OCI-M2 (cell line): ENCODE results near the gene NT5DC2.

ENCODE experiments used
- DNase-seq: peaks from one replicate; lab custom pipeline; 2025; ENCODE audit not compliant: unreplicated experiment; lab: John Stamatoyannopoulos, UW

Gene NT5DC2

DNA sequence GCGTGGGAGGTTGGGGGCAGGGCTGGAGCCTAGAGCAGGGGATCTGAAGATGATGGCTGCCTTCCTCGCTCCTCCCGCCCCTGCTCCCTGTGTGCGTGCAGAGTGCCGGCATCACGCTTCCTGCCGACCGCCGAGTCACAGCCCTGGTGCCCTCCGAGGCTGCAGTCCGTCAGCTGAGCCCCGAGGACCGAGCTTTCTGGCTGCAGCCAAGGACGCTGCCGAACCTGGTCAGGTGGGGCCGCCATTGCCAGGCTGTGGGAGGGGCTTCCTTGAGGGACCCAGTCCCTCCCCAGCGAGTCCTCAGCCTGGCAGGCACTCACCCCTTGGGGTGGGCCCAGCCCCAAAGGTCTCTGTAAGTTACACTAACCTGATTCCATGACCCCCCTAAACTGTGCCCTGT is 20.9 kb downstream of the NT5DC2 start:
- no peak for DNase-seq

DNA sequence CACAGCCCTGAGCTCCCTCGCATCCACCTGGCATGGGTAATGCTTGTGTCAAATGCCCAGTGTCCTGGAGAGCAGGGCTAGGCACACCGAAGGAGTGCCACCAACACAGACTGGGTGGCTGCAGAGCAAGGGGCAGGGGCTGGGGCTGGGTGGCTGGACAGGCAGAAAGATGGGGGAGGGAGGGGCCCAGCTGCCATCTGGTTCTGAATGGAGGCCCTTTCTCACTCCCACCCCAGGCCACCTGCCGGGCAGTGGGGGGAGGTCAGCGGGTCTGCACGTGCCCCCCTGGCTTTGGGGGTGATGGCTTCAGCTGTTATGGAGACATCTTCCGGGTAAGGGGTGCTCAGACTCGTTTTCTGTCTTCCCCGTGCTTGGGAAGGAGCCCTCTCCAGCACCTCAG is 21.6 kb downstream of the NT5DC2 start:
- no peak for DNase-seq

DNA sequence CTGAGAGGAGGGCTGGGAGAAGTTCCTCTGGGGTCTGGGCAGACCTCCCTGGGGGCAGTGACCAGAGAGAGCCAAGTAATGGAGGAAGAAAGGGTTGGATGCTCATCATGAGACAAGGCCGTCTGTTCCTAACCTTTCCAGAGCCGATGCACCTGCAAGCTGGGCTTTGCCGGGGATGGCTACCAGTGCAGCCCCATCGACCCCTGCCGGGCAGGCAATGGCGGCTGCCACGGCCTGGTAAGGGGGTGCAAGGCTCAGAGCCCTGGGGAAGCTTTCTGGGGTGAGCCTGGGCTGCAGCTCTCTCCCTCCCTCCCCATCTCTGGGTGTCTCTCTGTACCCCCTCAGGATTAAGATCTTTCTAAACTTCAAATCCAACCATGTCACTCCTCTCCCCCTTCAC is 22.1 kb downstream of the NT5DC2 start:
- no peak for DNase-seq

DNA sequence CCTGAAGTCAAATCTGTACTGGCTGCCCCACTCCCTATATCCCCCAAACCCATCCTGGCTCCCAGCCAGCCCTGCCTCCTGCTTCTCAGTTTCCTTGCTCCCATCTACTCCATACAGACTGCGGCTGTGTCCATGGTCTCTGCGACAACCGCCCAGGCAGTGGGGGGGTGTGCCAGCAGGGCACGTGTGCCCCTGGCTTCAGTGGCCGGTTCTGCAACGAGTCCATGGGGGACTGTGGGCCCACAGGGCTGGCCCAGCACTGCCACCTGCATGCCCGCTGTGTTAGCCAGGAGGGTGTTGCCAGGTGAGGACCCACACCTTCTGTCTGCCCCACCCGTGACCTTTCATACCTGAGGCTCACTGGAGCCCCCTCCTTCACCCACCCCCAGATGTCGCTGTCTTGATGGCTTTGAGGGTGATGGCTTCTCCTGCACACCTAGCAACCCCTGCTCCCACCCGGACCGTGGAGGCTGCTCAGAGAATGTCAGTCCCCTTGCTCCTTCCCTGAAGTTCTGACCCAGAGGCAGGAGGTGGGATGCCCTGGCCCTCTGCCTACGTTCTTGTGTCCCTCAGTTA is 23.8 kb downstream of the NT5DC2 start:
- no peak for DNase-seq

DNA sequence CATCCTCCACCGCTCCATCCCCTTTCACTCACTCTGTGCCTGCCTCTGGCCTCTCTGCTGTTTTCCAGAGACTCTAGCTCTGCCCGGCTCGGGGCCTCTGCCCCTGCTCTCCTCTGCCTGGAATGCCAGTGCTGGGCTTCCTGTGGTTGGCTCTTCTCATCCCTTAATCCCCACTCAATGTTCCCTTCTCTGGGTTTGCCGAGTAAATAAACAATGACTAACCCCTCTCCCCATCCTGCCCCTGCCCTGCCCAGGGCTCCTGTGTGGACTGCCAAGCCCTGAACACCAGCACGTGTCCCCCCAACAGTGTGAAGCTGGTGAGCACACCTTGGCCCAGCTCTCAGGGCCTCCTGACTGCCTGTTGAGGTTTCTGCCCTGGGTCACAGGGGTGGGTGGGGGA is 26.3 kb downstream of the NT5DC2 start:
- DNase-seq: no peak

DNA sequence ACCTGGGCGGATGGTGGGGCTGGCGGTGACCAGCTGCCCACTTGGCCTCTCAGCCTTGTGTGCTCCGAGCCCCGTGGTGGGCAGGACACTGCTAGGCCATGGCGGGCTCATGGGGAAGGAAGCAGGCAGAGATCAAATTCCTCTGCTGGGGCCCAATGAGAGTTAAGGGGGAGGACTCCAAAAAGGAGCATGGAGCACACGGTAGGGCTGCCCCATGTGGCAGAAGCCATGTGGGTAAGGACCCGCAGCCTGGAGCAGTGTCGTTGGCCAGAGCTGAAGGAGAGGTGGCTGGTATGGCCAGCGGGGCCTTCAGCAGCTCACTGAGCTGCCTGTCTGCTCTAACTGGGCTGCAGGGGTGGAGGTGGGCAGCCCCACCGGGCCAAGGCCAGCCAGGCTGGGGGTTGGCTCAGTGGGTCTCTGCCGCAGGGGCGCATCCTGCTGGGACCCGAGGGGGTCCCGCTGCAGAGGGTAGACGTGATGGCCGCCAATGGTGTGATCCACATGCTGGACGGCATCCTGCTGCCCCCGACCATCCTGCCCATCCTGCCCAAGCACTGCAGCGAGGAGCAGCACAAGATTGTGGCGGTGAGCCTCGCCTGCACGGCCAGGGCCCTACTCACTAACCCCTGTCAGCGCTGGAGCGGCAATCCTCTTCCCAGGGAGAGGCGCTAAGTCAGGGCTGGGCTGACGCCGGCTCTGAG is 27.2 kb downstream of the NT5DC2 start:
- no peak for DNase-seq

DNA sequence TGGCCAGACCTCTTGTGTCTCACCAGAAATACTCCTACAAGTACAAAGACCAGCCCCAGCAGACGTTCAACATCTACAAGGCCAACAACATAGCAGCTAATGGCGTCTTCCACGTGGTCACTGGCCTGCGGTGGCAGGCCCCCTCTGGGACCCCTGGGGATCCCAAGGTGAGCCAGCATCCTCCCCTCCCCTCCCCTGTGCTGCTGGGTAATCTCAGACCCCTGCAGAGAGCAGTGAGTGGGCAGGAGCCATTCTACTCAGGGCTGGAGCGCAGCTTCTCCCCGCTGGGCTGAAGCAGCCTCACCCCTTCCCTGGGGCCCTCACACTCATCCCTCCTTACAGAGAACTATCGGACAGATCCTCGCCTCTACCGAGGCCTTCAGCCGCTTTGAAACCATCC is 28.7 kb downstream of the NT5DC2 start:
- DNase-seq: no peak

DNA sequence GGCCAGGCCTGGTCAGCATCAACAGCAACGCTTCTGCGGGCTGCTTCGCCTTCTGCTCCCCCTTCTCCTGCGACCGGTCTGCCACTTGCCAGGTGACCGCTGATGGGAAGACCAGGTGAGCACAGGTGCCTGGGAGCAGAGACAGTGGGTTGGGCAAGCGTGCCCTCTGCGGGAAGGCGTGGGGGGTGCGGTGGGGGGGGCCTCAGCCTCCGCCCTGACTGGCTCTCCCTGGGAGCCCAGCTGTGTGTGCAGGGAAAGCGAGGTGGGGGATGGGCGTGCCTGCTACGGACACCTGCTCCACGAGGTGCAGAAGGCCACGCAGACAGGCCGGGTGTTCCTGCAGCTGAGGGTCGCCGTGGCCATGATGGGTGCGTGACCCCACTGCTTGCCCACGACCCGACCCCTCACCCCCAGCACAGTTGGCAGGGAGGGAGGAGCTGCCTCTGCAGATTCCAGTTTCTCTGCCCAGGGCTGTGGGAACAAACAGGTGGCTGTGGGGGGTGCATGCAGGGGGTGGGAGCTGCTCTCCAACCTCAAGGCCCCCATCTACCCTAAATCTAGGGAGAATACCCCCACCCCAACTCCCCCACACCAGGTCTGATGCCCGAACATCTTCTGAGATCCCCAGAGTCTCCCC is 29.8 kb downstream of the NT5DC2 start:
- DNase-seq: no peak

DNA sequence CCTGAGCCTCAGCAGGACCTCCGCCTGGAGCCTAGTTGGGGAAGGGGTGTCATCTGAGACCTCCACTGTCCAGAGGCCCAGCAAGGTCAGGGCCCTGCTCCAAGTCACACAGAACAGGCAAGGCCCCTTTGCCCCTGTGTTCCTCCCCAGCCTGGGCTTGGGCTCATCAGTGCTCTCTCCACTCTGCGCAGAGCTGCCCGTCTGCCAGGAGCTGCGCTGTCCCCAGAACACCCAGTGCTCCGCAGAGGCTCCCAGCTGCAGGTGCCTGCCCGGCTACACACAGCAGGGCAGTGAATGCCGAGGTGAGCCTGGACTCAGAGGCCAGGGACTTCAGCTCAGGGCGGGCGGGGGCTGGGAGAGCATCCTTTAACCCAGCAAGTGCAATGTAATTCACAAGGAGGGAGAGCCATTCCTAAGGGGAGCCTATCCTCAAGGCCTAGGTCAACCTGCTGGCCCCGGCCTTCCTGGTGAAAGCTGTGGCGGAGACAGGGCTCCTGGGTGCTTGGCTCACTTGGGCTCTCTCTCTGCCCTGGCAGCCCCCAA is 30.8 kb downstream of the NT5DC2 start:
- DNase-seq: no peak

DNA sequence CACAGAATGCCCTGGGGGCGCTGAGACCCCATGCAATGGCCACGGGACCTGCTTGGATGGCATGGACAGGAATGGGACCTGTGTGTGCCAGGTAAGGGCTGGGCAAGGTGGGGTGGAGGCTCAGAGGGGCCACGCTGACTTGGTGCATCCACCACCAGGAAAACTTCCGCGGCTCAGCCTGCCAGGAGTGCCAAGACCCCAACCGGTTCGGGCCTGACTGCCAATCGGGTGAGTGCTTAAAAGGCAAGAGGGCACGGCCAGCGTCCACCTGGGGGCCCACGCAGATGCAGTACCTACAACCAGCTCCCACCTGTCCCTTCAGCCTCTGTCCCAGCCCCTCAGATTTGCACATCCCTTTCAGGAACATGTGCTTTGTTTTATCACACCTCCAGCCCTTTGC is 31.7 kb downstream of the NT5DC2 start:
- DNase-seq: no peak

DNA sequence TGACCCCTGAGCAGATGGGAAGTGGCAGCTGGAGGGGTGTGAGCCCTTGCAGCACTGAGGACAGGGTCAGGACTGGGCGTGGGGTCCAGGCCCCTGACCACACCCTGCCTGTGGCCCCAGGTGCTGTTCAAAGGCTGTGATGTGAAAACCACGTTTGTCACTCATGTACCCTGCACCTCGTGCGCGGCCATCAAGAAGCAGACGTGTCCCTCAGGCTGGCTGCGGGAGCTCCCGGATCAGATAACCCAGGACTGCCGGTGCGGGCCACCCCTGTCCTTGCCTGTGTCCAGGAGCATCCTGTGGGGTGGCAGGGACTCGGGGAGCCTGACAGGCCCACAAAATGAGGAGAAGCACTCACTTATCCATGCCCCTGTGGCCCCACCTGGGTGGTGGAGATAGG is 32.6 kb downstream of the NT5DC2 start:
- DNase-seq: no peak

DNA sequence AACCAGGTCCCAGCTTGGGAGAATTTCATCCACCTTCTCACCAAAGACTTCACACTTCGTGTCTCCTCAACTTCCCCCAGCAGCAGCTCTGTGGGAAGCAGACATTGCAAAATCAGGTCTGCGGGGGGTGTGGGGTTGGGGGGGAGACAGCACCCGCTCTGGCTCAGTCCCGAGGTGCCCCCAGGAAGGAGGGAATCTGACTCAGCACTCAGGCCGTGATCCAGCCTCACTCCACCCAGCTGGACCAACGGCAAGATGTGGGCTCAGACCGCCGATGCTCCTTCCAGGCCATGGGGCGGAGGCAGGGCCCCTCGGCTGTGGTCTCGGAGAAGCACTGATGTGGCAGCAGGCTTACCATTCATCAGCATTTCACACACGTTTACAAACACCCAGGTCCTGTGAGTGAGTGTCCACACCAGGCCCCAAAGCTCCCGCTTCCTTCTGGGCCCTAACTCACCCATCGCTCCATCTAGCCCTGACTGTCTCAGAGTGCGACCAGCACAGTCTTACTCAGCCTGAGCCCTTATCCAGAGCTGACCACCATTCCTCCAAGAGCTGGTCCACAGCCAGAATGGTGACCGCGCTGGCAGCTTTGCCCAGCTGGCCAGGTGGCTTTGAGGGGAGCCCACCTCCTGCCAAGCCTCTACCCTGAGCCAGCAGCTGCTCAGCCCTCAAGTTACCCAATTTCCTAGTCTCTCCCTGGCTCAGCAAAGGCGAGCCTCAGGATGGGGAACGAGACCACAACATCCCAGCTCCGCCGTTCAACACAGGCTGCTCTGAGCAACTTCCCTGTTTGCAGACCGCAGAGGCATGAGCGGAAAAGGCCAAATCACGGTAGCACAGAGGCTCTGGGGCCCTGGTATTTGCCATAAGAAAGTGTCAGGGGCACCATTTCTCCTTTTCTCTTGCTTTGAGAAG is 35.3 kb downstream of the NT5DC2 start:
- DNase-seq: no peak

DNA sequence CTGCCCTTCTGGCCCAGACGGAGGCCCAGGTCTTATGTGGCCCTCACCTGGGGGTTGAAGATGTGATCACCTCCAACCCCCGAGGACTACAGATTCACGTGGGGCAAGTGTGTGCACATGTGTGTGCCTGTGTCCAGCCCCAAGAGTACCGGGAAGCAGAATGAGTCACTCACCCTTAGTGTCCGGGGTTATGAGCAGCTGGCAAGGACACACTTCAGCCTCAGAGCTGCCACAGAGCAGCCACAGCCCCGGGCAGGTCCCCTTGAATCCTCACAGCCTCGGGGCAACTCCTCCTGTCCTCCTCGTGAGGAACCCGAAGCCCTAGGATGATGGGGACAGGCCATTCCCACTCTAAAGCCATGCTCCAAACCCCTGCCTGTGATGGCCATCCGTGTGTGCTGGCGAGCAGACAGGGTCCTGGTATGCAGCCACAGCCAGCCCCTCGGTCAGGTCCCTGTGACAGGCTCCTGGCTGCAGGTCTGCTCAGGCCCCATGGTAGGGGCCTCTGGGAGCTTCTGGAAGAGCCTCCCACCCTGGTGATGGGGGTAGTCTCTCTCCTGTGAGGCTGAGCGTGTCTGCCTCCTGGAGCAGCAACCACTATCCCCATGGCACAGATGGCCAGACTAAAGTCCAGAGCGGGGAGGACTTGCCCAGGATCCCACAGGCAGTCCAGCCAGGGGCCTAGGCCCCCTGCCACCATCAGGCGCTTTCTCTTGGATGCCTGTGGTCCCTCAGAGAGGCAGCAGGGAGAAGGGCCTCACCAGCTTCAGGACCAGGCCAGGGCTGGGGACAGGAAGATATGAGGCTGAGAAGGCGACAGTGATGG is 37.7 kb downstream of the NT5DC2 start:
- DNase-seq: no peak

DNA sequence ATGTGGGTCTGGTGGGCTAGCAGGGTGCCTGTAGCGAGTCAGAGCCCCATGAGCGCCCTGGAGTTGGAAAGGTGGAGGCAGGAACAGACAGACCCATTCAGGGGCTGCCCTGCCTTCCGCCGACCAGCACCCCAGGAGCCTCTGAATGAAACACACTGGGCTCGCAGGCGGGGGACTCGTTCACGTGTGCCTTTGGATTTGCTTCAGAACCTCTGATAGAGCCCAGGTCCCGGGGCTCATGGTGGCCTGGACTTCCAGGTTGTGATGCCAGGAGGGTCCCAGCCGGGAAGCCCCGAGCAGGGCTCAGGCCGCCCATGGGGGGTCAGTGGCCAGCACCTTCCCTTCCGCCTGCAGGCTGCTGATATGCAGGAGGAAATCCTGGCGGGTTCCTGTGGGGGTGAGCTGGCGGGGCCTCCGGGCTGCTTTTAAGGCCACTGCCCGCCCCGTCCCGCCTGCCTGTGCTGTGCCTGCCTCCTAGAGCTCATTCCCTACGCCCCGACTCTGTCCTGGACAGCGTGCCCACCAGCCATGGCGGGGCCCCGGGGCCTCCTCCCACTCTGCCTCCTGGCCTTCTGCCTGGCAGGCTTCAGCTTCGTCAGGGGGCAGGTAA is 38.7 kb downstream of the NT5DC2 start, which contains the start of gene STAB1:
STAB1 (plus strand) TSS at position 453 of the 610 bp plus-strand sequence; CDS start at position 529, 76 bp downstream.
- no peak for DNase-seq

DNA sequence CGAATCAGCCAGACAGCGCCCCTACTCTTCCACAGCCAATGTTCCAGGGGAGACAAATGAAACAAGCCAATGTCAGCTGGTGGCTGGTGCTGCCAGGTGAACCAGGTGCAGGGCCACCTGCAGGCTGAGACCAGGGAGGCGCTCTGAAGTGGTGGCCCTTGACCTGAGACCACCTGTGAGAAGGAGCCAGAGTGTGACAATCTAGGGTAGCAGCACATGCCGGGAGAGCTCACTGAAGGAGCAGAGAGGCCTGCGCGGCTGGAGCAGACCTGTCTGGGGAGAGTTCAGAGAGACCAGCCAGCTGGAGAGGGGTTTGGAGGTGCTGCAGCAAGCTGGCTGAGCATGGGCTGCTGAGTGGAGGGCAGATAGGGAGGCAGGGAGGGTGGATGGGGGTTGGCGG is 39.2 kb downstream of the NT5DC2 start:
- no peak for DNase-seq

DNA sequence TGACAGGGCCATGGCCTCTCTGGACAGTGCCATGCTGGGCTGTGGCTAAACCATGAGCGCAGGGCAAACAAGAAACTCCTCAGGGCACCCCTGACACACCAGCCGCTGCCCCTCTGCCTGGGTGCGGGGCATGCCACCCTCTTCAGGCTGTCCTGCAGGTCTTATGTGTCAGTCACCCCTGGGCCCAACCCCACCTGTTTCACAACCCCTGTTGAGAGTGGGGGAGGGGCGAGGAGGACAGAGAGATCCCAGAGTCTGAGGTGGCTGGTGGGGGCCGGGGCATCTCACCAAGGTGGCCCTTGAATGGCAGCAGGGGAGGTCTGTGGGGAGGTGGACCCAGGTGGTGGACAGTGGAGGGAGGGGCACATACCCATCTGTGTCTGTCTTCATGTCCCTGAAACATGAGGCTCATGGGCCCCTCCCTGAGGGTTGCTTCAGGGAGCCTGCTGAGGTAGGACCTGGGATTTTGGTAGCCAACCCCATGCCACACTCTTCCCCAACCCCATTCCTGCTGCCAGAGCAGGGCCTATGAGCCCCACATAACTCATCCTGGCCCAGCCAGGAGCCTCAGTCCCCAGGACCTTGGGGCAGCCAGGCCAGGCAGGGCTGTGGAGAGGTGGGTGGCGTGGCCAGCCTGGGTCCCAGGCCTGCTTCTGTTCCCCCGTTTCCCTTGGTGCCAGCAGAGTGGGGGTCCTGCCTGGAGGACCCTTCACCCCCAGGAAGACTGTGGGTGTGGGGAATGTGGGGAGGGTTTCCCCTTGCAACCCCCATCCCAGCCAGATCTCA is 40.2 kb downstream of the NT5DC2 start:
- no peak for DNase-seq

DNA sequence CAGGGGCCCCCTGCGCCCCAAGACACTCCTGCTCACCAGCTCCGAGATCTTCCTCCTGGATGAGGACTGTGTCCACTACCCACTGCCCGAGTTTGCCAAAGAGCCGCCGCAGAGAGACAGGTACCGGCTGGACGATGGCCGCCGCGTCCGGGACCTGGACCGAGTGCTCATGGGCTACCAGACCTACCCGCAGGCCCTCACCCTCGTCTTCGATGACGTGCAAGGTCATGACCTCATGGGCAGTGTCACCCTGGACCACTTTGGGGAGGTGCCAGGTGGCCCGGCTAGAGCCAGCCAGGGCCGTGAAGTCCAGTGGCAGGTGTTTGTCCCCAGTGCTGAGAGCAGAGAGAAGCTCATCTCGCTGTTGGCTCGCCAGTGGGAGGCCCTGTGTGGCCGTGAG is 41.6 kb downstream of the NT5DC2 start:
- no peak for DNase-seq

DNA sequence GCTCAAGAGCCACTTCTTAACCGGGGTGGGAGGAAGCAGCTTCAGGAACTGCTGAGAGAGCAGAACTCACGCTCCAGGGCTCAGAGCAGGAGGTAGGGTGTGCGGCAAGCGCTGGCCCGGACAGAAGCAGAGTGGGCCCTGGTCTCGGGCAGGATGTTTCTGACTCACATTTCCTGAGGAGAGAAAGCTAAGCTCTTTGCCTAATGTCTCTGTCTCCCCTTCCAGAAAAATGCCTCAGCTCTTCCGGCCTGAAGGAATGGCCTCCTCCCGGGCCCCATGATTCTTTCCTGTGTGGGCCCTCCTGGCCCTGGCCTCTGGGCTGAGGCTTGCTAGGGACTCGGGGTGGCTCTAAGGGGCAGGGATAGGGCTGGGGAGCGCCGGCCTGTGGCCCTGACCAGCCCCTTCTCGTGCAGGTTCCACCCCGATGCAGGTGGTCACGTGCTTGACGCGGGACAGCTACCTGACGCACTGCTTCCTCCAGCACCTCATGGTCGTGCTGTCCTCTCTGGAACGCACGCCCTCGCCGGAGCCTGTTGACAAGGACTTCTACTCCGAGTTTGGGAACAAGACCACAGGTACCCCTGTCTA is 42.6 kb downstream of the NT5DC2 start:
- no peak for DNase-seq
